Lower lobe of right lung (tissue), 2 donors: ENCODE data around the gene MAOB. TPM values are rescaled to one million over a fixed set of nuclear protein-coding genes. Genes with fewer than 3 reads are reported as not detected.

ENCODE experiments used
- ATAC-seq, 2 donors: fragments of 200-7000 bp; cut with Tn5 transposase; one replicate each; pipeline ENCODE4 v1.9.1; 2020 to 2022; ENCODE audit warnings: mild to moderate bottlenecking in 2 of 2, moderate library complexity in 2 of 2
- DNase-seq: peaks from one replicate; pipeline ENCODE4 v3.0.0-alpha.2; 2020
- H3K27ac ChIP-seq: fragments of 200-600 bp; one replicate; pipeline ENCODE4 v1.8.0; 2022
- H3K27me3 ChIP-seq: fragments of 200-600 bp; one replicate; pipeline ENCODE4 v1.8.0; 2022; ENCODE audit warnings: low read depth
- H3K36me3 ChIP-seq: fragments of 200-600 bp; one replicate; pipeline ENCODE4 v1.8.0; 2022; ENCODE audit warnings: mild to moderate bottlenecking
- H3K4me1 ChIP-seq: fragments of 200-600 bp; one replicate; pipeline ENCODE4 v1.8.0; 2022
- H3K4me3 ChIP-seq: fragments of 200-600 bp; one replicate; pipeline ENCODE4 v1.8.0; 2022; ENCODE audit warnings: mild to moderate bottlenecking
- H3K9me3 ChIP-seq: fragments of 200-600 bp; one replicate; pipeline ENCODE4 v1.8.0; 2022
- CTCF ChIP-seq: fragments of 200-600 bp; IDR thresholded peaks from one replicate; pipeline ENCODE4 v1.8.0; 2022; ENCODE audit warnings: antibody characterized with exemption, mild to moderate bottlenecking
- intact Hi-C: fragments of 100-400 bp; cut with DNase I; formaldehyde crosslinking; loops from one replicate; pipeline ENCODE4 v1.11.0; 2022
- total RNA-seq: library from RNA; stranded (reverse); fragmentation: NEBNext Ultra II Directional; extraction: Animal tissue kit (Norgen Biotek cat#: 25700); gene quantifications from one replicate; pipeline ENCODE4 v1.2.1, GENCODE V29; 2021
- donor health status: DM: no; HTN: yes; CAD: no; lungs with severe emphysema.

MAOB gene
- total RNA-seq, 1 donor from 2014 or later, result 23.4 TPM

- no peak for TF ChIP-seq CTCF
- no peak for ATAC-seq
- Histone ChIP-seq H3K36me3 (no peaks in the 10 kb centered on the region), H3K27me3 (no peaks in the 10 kb centered on the region), H3K4me1 (no peaks in the 10 kb centered on the region), H3K27ac (no peak overlapping the region), H3K4me3 (no peak overlapping the region), H3K9me3 (no peaks in the 10 kb centered on the region)
- intact Hi-C loops, result no loop called here
- no peak for DNase-seq
Measured at GRCh38 chrX:43809463-43809862, 72.8 kb downstream of the MAOB start.

- no peak overlapping the region for H3K27ac ChIP-seq
- no peak overlapping the region for H3K4me3 ChIP-seq
- no peaks in the 10 kb centered on the region for H3K9me3 ChIP-seq
- no peaks in the 10 kb centered on the region for H3K4me1 ChIP-seq
- no peak for TF ChIP-seq CTCF
- no peak for DNase-seq
- intact Hi-C loops, result no loop called here
- H3K27me3 ChIP-seq, result no peaks in the 10 kb centered on the region
- no peak for ATAC-seq
- H3K36me3 ChIP-seq, result no peaks in the 10 kb centered on the region
Measured at GRCh38 chrX:43808231-43808630, 74.0 kb downstream of the MAOB start.

- Histone ChIP-seq H3K4me3 (no peak overlapping the region), H3K27me3 (no peaks in the 10 kb centered on the region), H3K36me3 (no peaks in the 10 kb centered on the region), H3K9me3 (no peaks in the 10 kb centered on the region), H3K27ac (no peak overlapping the region), H3K4me1 (no peaks in the 10 kb centered on the region)
- intact Hi-C loops, result no loop called here
- no peak for TF ChIP-seq CTCF
- DNase-seq (no peak), ATAC-seq (no peak)
Measured at GRCh38 chrX:43805579-43805978, 76.7 kb downstream of the MAOB start.

GRCh38 chrX:43804021-43804420, 78.2 kb downstream of the MAOB start:
- Histone ChIP-seq H3K27ac (no peak overlapping the region), H3K27me3 (no peaks in the 10 kb centered on the region), H3K36me3 (no peaks in the 10 kb centered on the region), H3K4me1 (no peaks in the 10 kb centered on the region), H3K4me3 (no peak overlapping the region), H3K9me3 (no peaks in the 10 kb centered on the region)
- no peak for TF ChIP-seq CTCF
- ATAC-seq (no peak), DNase-seq (no peak)
- intact Hi-C loops, result no loop called here

GRCh38 chrX:43785930-43786591, 96.2 kb downstream of the MAOB start:
- Histone ChIP-seq H3K9me3 (no peaks in the 10 kb centered on the region), H3K4me3 (no peak overlapping the region), H3K4me1 (no peaks in the 10 kb centered on the region), H3K27ac (no peak overlapping the region), H3K36me3 (no peaks in the 10 kb centered on the region), H3K27me3 (no peaks in the 10 kb centered on the region)
- ATAC-seq, result no peak
- no peak for DNase-seq
- intact Hi-C loops, result no loop called here
- TF ChIP-seq CTCF, result no peak
